Naive thymus-derived CD4-positive, alpha-beta T cell (primary cell): ENCODE data around the gene GRB7. TPM values are rescaled to one million over a fixed set of nuclear protein-coding genes. Genes with fewer than 3 reads are reported as not detected.

Source experiments
- ATAC-seq: fragments of 150-1000 bp; cut with Tn5 transposase; 2 replicates; pipeline ENCODE4 v1.10.0; 2021; ENCODE audit warnings: mild to moderate bottlenecking, moderate library complexity
- CTCF ChIA-PET: fragments of 350-600 bp; sonication (Branson Sonifier 250); formaldehyde crosslinking; loops from one replicate; lab custom pipeline; 2021; ENCODE audit warnings: antibody characterized with exemption; lab: Charles Lee
- POLR2A ChIA-PET: fragments of 350-600 bp; sonication (Branson Sonifier 250); formaldehyde crosslinking; loops from one replicate; lab custom pipeline; 2021; ENCODE audit warnings: antibody characterized with exemption, inconsistent platforms; lab: Charles Lee
- DNase-seq, 9 donors: peaks; one replicate each; pipeline versions ENCODE4 v3.0.0 to v3.0.0-alpha.2; 2020 to 2022; ENCODE audit warnings: mixed read lengths in 1 of 9
- H3K27ac ChIP-seq: one replicate; pipeline ENCODE4 v1.7.0; 2013; ENCODE audit warnings: mild to moderate bottlenecking, low read depth, low read length, moderate library complexity
- H3K27me3 ChIP-seq, 2 donors: one replicate each; pipeline ENCODE4 v1.7.0; 2013; ENCODE audit warnings: low read length in 2 of 2, mild to moderate bottlenecking in 2 of 2, moderate library complexity in 2 of 2; ENCODE audit not compliant: control insufficient read depth in 2 of 2, insufficient read depth in 2 of 2
- H3K36me3 ChIP-seq, 3 experiments: 1 replicate in 2 of 3; 2 replicates in 1 of 3; pipeline ENCODE4 v1.7.0; 2013; ENCODE audit warnings: low read length in 3 of 3, mild to moderate bottlenecking in 3 of 3, moderate library complexity in 1 of 3; ENCODE audit not compliant: insufficient read depth in 3 of 3, control insufficient read depth in 2 of 3
- H3K4me1 ChIP-seq, 2 donors: one replicate each; pipeline ENCODE4 v1.7.0; 2013; ENCODE audit warnings: low read length in 2 of 2, mild to moderate bottlenecking in 2 of 2, moderate library complexity in 1 of 2; ENCODE audit not compliant: control insufficient read depth in 2 of 2, insufficient read depth in 2 of 2
- H3K4me3 ChIP-seq: 2 replicates; pipeline ENCODE4 v1.7.0; 2013; ENCODE audit warnings: mild to moderate bottlenecking, low read length
- H3K9me3 ChIP-seq, 3 experiments: 1 replicate in 2 of 3; 2 replicates in 1 of 3; pipeline ENCODE4 v1.7.0; 2013; ENCODE audit warnings: low read length in 3 of 3; ENCODE audit not compliant: control insufficient read depth in 2 of 3
- H3K27ac Mint-ChIP-seq, 9 donors: one replicate each; pipeline ENCODE4 v1.8.0; 2020 to 2022; ENCODE audit warnings: mixed read lengths in 9 of 9, mild to moderate bottlenecking in 8 of 9, moderate library complexity in 5 of 9, inconsistent platforms in 2 of 9
- H3K27me3 Mint-ChIP-seq, 5 donors: one replicate each; pipeline ENCODE4 v1.8.0; 2021 to 2022; ENCODE audit warnings: mixed read lengths in 5 of 5, mild to moderate bottlenecking in 1 of 5
- H3K36me3 Mint-ChIP-seq, 5 donors: one replicate each; pipeline ENCODE4 v1.8.0; 2020 to 2022; ENCODE audit warnings: mixed read lengths in 5 of 5, mild to moderate bottlenecking in 3 of 5, inconsistent platforms in 1 of 5
- H3K4me1 Mint-ChIP-seq, 7 donors: one replicate each; pipeline ENCODE4 v1.8.0; 2020 to 2022; ENCODE audit warnings: mixed read lengths in 7 of 7, mild to moderate bottlenecking in 3 of 7, inconsistent platforms in 1 of 7
- H3K4me3 Mint-ChIP-seq, 10 donors: one replicate each; pipeline ENCODE4 v1.8.0; 2020 to 2022; ENCODE audit warnings: mild to moderate bottlenecking in 10 of 10, mixed read lengths in 10 of 10, moderate library complexity in 6 of 10, inconsistent platforms in 2 of 10
- H3K9me3 Mint-ChIP-seq, 11 donors: one replicate each; pipeline ENCODE4 v1.8.0; 2020 to 2022; ENCODE audit warnings: mixed read lengths in 11 of 11, mild to moderate bottlenecking in 4 of 11, inconsistent platforms in 1 of 11, moderate library complexity in 1 of 11
- intact Hi-C, 2 donors: fragments of 100-400 bp; cut with micrococcal nuclease; formaldehyde crosslinking; loops; one replicate each; pipeline ENCODE4 v1.15.1; 2023
- polyA plus RNA-seq, 2 donors: library from polyadenylated mRNA; unstranded; fragments of 300-500 nt; fragmentation: Illumina TruSeq; gene quantifications; one replicate each; pipeline ENCODE4 v1.2.3, GENCODE V29; 2021
- total RNA-seq, 6 experiments: library from RNA in 5 of 6; stranded (reverse) in 5 of 6; gene quantifications; 1 replicate in 5 of 6; 2 replicates in 1 of 6; pipeline ENCODE4 v1.2.3 and lab custom pipeline; 2021 to 2026

GRB7 gene
- total and polyA plus RNA-seq, 7 experiments from 2014 or later: 0.99 TPM; not detected in 6

GRCh38 chr17:39752241-39752881, 14.6 kb downstream of the GRB7 start:
- Mint-ChIP-seq H3K9me3 (peaks cover 0 to 2% (median 0%) of the 10 kb centered on the region in 11 donors), H3K4me3 (peak overlapping the region; percentile 42 to 84 (median 76)), H3K36me3 (no peaks in the 10 kb centered on the region), H3K27me3 (no peaks in the 10 kb centered on the region), H3K4me1 (peaks cover 22 to 40% (median 33%) of the 10 kb centered on the region in 7 donors), H3K27ac (peak overlapping the region; percentile 65 to 99 (median 87))
- Histone ChIP-seq H3K27me3 (no peaks in the 10 kb centered on the region), H3K27ac (no peak overlapping the region), H3K36me3 (no peaks in the 10 kb centered on the region), H3K4me1 (peaks cover 34 to 39% of the 10 kb centered on the region in 2 donors), H3K9me3 (no peaks in the 10 kb centered on the region), H3K4me3 (no peak overlapping the region)
- ChIA-PET POLR2A (interaction anchor here (0.9 to 1.7 kb wide), 9 partner anchors 12 to 174 kb away, joined by 3 to 7 read pairs (median 5); partner anchors contain the start of gene MIEN1), CTCF (interaction anchor here (0.6 to 3.3 kb wide), 4 partner anchors 45 to 276 kb away, joined by 3 to 27 read pairs (median 4); no protein-coding TSS in a partner anchor)
- intact Hi-C loops: loop anchor here in 1 of 2 donors (5.0 kb wide), 2 partner anchors 115 to 290 kb away; partner anchors contain the start of genes CDK12 and STARD3
- no peak for DNase-seq
- no peak for ATAC-seq

GRCh38 chr17:39753514-39754160, 15.9 kb downstream of the GRB7 start:
- intact Hi-C loops: loop anchor here (1.0 to 5.0 kb wide), 20 partner anchors 17 to 291 kb away; partner anchors contain the start of genes IKZF3 (in 2 of the 2), LRRC3C (in 2 of the 2), MIEN1 (in 2 of the 2) and ORMDL3 (in 2 of the 2)
- Mint-ChIP-seq H3K9me3 (peaks cover 0 to 2% (median 0%) of the 10 kb centered on the region in 11 donors), H3K4me1 (peaks cover 32 to 52% (median 46%) of the 10 kb centered on the region in 7 donors), H3K27me3 (no peaks in the 10 kb centered on the region), H3K27ac (peak overlapping the region; percentile 78 to 99 (median 95)), H3K4me3 (peak overlapping the region; percentile 67 to 92 (median 84)), H3K36me3 (no peaks in the 10 kb centered on the region)
- H3K9me3 ChIP-seq: no peaks in the 10 kb centered on the region
- no peaks in the 10 kb centered on the region for H3K36me3 ChIP-seq
- peak in 2 of 9 donors; percentile 66 to 76 for DNase-seq
- ATAC-seq: peak; percentile 27
- ChIA-PET CTCF (interaction anchor here (0.8 to 3.3 kb wide), 3 partner anchors 19 to 131 kb away, joined by 3 to 27 read pairs (median 4); no protein-coding TSS in a partner anchor), POLR2A (interaction anchor here (0.7 to 1.7 kb wide), 10 partner anchors 15 to 719 kb away, joined by 3 to 7 read pairs (median 4); partner anchors contain the start of gene MIEN1)
- H3K4me3 ChIP-seq: peak overlapping the region; percentile 69
- H3K4me1 ChIP-seq: peaks cover 43 to 51% of the 10 kb centered on the region in 2 donors
- H3K27me3 ChIP-seq: no peaks in the 10 kb centered on the region
- peak overlapping the region; percentile 87 for H3K27ac ChIP-seq

GRCh38 chr17:39754161-39754957, 16.6 kb downstream of the GRB7 start:
- H3K36me3 ChIP-seq: no peaks in the 10 kb centered on the region
- H3K27me3 ChIP-seq: no peaks in the 10 kb centered on the region
- Mint-ChIP-seq H3K9me3 (peaks cover 0 to 2% (median 0%) of the 10 kb centered on the region in 11 donors), H3K4me3 (peak overlapping the region; percentile 63 to 92 (median 82)), H3K27me3 (no peaks in the 10 kb centered on the region), H3K27ac (peak overlapping the region; percentile 87 to 99 (median 97)), H3K36me3 (peaks cover 0 to 3% (median 0%) of the 10 kb centered on the region in 5 donors), H3K4me1 (peaks cover 37 to 59% (median 53%) of the 10 kb centered on the region in 7 donors)
- H3K9me3 ChIP-seq: no peaks in the 10 kb centered on the region
- POLR2A ChIA-PET: interaction anchor here (0.7 to 2.9 kb wide), 30 partner anchors 10 to 555 kb away, joined by 3 to 50 read pairs (median 6); partner anchors contain the start of genes IKZF3, MIEN1, NR1D1 and PGAP3
- H3K4me1 ChIP-seq: peaks cover 43 to 59% of the 10 kb centered on the region in 2 donors
- ATAC-seq (peak; percentile 90), DNase-seq (peak; percentile 94 to 99 (median 99))
- intact Hi-C loops: loop anchor here (1.0 to 5.0 kb wide), 20 partner anchors 16 to 292 kb away; partner anchors contain the start of genes IKZF3 (in 2 of the 2), LRRC3C (in 2 of the 2), MIEN1 (in 2 of the 2) and ORMDL3 (in 2 of the 2)
- H3K27ac ChIP-seq: peak overlapping the region; percentile 87
- peak overlapping the region; percentile 76 for H3K4me3 ChIP-seq
- CTCF ChIA-PET: interaction anchor here (0.6 to 2.7 kb wide), 16 partner anchors 9 to 511 kb away, joined by 3 to 14 read pairs (median 3); partner anchors contain the start of genes MIEN1 and PSMD3

- no peaks in the 10 kb centered on the region for H3K9me3 ChIP-seq
- intact Hi-C loops: loop anchor here (1.0 to 5.0 kb wide), 21 partner anchors 15 to 293 kb away; partner anchors contain the start of genes IKZF3 (in 2 of the 2), LRRC3C (in 2 of the 2), MIEN1 (in 2 of the 2) and ORMDL3 (in 2 of the 2)
- peaks cover 43 to 65% of the 10 kb centered on the region in 2 donors for H3K4me1 ChIP-seq
- Mint-ChIP-seq H3K27ac (peak overlapping the region; percentile 87 to 99 (median 97)), H3K4me1 (peaks cover 37 to 65% (median 57%) of the 10 kb centered on the region in 7 donors), H3K27me3 (no peaks in the 10 kb centered on the region), H3K9me3 (peaks cover 0 to 2% (median 0%) of the 10 kb centered on the region in 11 donors), H3K36me3 (peaks cover 0 to 3% (median 0%) of the 10 kb centered on the region in 5 donors), H3K4me3 (peak overlapping the region; percentile 61 to 92 (median 82))
- DNase-seq: peak in 1 of 9 donors; percentile 32
- no peaks in the 10 kb centered on the region for H3K36me3 ChIP-seq
- ATAC-seq: no peak
- peak overlapping the region; percentile 87 for H3K27ac ChIP-seq
- no peaks in the 10 kb centered on the region for H3K27me3 ChIP-seq
- H3K4me3 ChIP-seq: peak overlapping the region; percentile 76
- CTCF ChIA-PET: interaction anchor here (0.6 to 2.7 kb wide), 17 partner anchors 8 to 512 kb away, joined by 3 to 14 read pairs (median 3); partner anchors contain the start of genes MIEN1 and PSMD3
- POLR2A ChIA-PET: interaction anchor here (0.7 to 2.9 kb wide), 35 partner anchors 10 to 555 kb away, joined by 3 to 50 read pairs (median 6); partner anchors contain the start of genes IKZF3, MIEN1, NR1D1 and PGAP3
These were observed 17.3 kb downstream of the GRB7 start for GRCh38 chr17:39754958-39755553.
